ENCODE measurements around the gene TBC1D2B.

TBC1D2B gene

GRCh38 chr15:78110916-78111475 is 33.5 kb upstream of the TBC1D2B start:
- no peaks in the 10 kb centered on the region for H3K9me3 ChIP-seq (ENCODE audit: control insufficient read depth, insufficient read depth, low read depth, low read length)
- ChIA-PET POLR2A (interaction anchor here (0.5 kb wide), 1 partner anchor 88 kb away, joined by 12 read pairs; no protein-coding TSS in a partner anchor), CTCF (interaction anchor here (0.5 to 11.3 kb wide), 14 partner anchors 7 to 153 kb away, joined by 3 to 206 read pairs (median 10); no protein-coding TSS in a partner anchor)
- TF ChIP-seq GLIS2 (tag by site-specific recombination; IDR thresholded peaks at IDR 0.05) (no peak), ZNF16 (tag by site-specific recombination; IDR thresholded peaks at IDR 0.05; ENCODE audit: low read depth) (no peak), ZNF549 (tag by site-specific recombination; IDR thresholded peaks at IDR 0.05) (no peak)
- H3K27ac ChIP-seq (ENCODE audit: extremely low read depth, low read depth, low read length) = no peak overlapping the region
- H3K4me1 ChIP-seq (ENCODE audit: control insufficient read depth, insufficient read depth, low read length) = no peaks in the 10 kb centered on the region
- no peak overlapping the region for H3K4me3 ChIP-seq (ENCODE audit: low read depth, low read length)
- H3K36me3 ChIP-seq (ENCODE audit: control insufficient read depth in 2 of 2, insufficient read depth in 1 of 2, low read length in 2 of 2) = peaks cover 0 to 3% of the 10 kb centered on the region in 2 experiments; a peak in 2 of 3 replicates

- Histone ChIP-seq H3K4me1 (ENCODE audit: control insufficient read depth, insufficient read depth, low read length) (no peaks in the 10 kb centered on the region), H3K4me3 (ENCODE audit: low read depth, low read length) (no peak overlapping the region), H3K27ac (ENCODE audit: extremely low read depth, low read depth, low read length) (no peak overlapping the region), H3K9me3 (ENCODE audit: control insufficient read depth, insufficient read depth, low read depth, low read length) (no peaks in the 10 kb centered on the region), H3K36me3 (ENCODE audit: control insufficient read depth in 2 of 2, insufficient read depth in 1 of 2, low read length in 2 of 2) (peaks cover 0 to 7% of the 10 kb centered on the region in 2 experiments; a peak in 2 of 3 replicates)
- POLR2A ChIA-PET = no interaction called here
- TF ChIP-seq MYNN (tag by site-specific recombination; IDR thresholded peaks at IDR 0.05; ENCODE audit: borderline replicate concordance) (no peak), ZNF416 (tag by site-specific recombination; IDR thresholded peaks at IDR 0.05) (no peak), ZNF350 (tag by site-specific recombination; IDR thresholded peaks at IDR 0.05) (no peak), ZNF488 (tag by site-specific recombination; IDR thresholded peaks at IDR 0.05) (no peak), ZBTB17 (tag by site-specific recombination; IDR thresholded peaks at IDR 0.05) (no peak), ZNF19 (tag by site-specific recombination; IDR thresholded peaks at IDR 0.05; ENCODE audit: low read depth) (no peak), ZBTB6 (tag by site-specific recombination; IDR thresholded peaks at IDR 0.05) (no peak), PRDM4 (tag by site-specific recombination; IDR thresholded peaks at IDR 0.05) (no peak), ZNF629 (tag by site-specific recombination; IDR thresholded peaks at IDR 0.05) (no peak), ZNF639 (tag by site-specific recombination; IDR thresholded peaks at IDR 0.05) (no peak), ZSCAN16 (tag by site-specific recombination; IDR thresholded peaks at IDR 0.05) (no peak), ZNF785 (tag by site-specific recombination; IDR thresholded peaks at IDR 0.05) (no peak)
- CTCF ChIA-PET = interaction anchor here (0.8 to 11.3 kb wide), 9 partner anchors 20 to 198 kb away, joined by 3 to 206 read pairs (median 54); no protein-coding TSS in a partner anchor
Observed at GRCh38 chr15:78110096-78110495, 32.6 kb upstream of the TBC1D2B start.

- ChIA-PET CTCF (interaction anchor here (0.6 to 11.3 kb wide), 43 partner anchors 9 to 201 kb away, joined by 3 to 206 read pairs (median 5); partner anchors contain the start of gene SH2D7), POLR2A (interaction anchor here (0.6 kb wide), 1 partner anchor 501 kb away, joined by 3 read pairs; no protein-coding TSS in a partner anchor)
- no peak overlapping the region for H3K27ac ChIP-seq (ENCODE audit: extremely low read depth, low read depth, low read length)
- H3K36me3 ChIP-seq (ENCODE audit: control insufficient read depth in 2 of 2, insufficient read depth in 1 of 2, low read length in 2 of 2) = peaks cover 0 to 7% of the 10 kb centered on the region in 2 experiments; a peak in 2 of 3 replicates
- H3K4me1 ChIP-seq (ENCODE audit: control insufficient read depth, insufficient read depth, low read length) = no peaks in the 10 kb centered on the region
- H3K4me3 ChIP-seq (ENCODE audit: low read depth, low read length) = no peak overlapping the region
- H3K9me3 ChIP-seq (ENCODE audit: control insufficient read depth, insufficient read depth, low read depth, low read length) = no peaks in the 10 kb centered on the region
- TF ChIP-seq ZBTB21 (tag by site-specific recombination; IDR thresholded peaks at IDR 0.05) (no peak), ZNF133 (tag by site-specific recombination; IDR thresholded peaks at IDR 0.05) (no peak), KLF17 (tag by site-specific recombination; IDR thresholded peaks at IDR 0.05) (no peak), BCL11B (tag by site-specific recombination; IDR thresholded peaks at IDR 0.05; ENCODE audit: low read depth) (no peak), ZNF658 (tag by site-specific recombination; IDR thresholded peaks at IDR 0.05) (no peak), ZBTB8A (tag by site-specific recombination; IDR thresholded peaks at IDR 0.05) (no peak), MZF1 (tag by site-specific recombination; IDR thresholded peaks at IDR 0.05; ENCODE audit: borderline replicate concordance) (no peak)
Observed at GRCh38 chr15:78109156-78109555, 31.6 kb upstream of the TBC1D2B start.

Data from HEK293 (cell line).